ENCODE results near the gene PIKFYVE. TPM values are rescaled to one million over a fixed set of nuclear protein-coding genes. Genes with fewer than 3 reads are reported as not detected.
"Not testable (repeated sequence)": the region's sequence is repeated elsewhere in the genome, so short reads cannot be mapped to it uniquely, and the experiment has no call there.

The PIKFYVE gene
- total RNA-seq, 1 experiment from 2014 or later: 27.8 TPM

DNA sequence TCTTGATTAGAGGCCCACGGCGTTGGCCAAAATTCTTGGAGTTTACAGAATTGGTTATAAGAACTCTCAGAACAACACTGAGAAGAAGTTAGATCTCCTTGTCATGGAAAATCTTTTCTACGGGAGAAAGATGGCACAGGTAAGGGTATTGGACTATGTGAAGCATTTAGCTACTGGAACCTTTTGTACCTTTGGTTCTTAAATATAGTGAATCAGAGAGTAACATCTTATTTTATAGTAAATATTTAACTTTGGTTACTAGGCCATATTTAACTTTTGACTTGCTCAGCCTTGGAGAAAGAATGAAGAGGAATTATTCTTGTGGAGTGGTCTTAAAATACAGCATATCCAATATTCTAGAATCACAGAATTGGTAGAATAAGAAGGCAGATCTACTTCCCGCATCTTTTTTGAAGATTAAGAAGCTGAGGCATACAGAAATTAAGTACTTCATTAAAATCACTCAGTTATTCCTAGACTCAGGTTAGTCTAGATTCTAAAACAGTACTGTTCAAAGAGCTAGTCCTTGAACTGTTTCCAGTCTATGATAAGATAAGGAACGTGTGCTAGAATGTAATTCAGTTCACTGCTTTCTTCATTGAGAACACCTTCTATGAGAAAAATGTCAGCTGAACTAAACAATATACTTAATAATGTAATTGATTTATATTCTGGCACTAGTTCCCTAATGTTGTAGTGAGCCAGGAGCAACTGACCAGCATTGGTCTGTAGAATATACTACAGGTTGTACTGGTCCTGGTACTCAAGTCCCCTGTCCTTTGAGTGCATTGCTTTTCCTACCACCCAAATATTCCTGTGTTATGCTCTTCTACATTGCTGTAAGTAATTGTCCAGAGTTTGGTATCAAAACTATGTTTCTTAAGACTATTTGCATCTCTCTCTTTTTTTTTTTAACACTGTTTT lies 86.9 kb downstream of the PIKFYVE start:
- H3K36me3 ChIP-seq (replicated peaks; ENCODE audit: control insufficient read depth, insufficient read depth, low read length): peaks cover 27% of the 10 kb centered on the region
- no peak overlapping the region for H3K4me3 ChIP-seq (ENCODE audit: insufficient read depth, low read depth, low read length)

DNA sequence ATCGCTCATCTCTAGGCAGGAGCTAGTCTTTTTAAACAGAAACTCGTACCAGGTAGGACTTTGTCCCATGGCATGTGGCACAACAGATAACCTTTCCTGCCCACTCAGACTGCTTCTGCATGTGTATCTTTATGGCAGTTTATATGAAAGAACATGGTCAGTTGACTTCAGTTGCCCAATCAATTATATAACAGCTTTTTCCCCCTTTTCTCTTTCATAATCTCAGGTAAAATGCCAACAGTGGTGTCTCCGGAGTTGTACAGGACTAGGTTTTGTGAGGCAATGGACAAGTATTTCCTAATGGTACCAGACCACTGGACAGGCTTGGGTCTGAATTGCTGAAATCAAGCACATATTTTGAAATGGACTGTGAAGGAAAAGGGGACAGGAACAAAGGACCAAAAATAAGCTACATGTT lies 88.9 kb downstream of the PIKFYVE start:
- Histone ChIP-seq H3K36me3 (replicated peaks; ENCODE audit: control insufficient read depth, insufficient read depth, low read length) (peaks cover 23% of the 10 kb centered on the region), H3K27me3 (ENCODE audit: control insufficient read depth, insufficient read depth, low read length) (no peaks in the 10 kb centered on the region), H3K4me3 (ENCODE audit: insufficient read depth, low read depth, low read length) (no peak overlapping the region)
- DNase-seq: no peak

More for the DNA sequence above, 86.9 kb downstream of the PIKFYVE start:
- H3K27me3 ChIP-seq (ENCODE audit: control insufficient read depth, insufficient read depth, low read length): no peaks in the 10 kb centered on the region
- DNase-seq: no peak

DNA sequence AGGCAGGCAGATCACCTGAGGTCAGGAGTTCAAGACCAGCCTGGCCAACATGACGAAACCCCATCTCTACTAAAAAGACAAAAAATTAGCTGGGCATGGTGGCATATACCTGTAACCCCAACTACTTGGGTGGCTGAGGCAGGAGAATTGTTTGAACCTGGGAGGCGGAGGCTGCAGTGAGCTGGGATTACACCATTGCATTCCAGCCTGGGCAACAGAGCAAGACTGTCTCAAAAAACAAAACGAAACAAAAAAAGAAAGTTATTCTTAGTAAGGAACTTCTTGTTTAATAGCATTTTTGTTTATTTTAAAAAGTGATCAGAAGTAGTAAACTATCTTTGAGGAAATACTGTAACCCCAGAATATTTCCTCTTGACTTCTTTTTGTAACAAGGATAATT lies 90.4 kb downstream of the PIKFYVE start:
- H3K36me3 ChIP-seq (replicated peaks; ENCODE audit: control insufficient read depth, insufficient read depth, low read length): peaks cover 22% of the 10 kb centered on the region
- H3K27me3 ChIP-seq (ENCODE audit: control insufficient read depth, insufficient read depth, low read length); H3K4me3 ChIP-seq (ENCODE audit: insufficient read depth, low read depth, low read length); DNase-seq: not testable (repeated sequence)

DNA sequence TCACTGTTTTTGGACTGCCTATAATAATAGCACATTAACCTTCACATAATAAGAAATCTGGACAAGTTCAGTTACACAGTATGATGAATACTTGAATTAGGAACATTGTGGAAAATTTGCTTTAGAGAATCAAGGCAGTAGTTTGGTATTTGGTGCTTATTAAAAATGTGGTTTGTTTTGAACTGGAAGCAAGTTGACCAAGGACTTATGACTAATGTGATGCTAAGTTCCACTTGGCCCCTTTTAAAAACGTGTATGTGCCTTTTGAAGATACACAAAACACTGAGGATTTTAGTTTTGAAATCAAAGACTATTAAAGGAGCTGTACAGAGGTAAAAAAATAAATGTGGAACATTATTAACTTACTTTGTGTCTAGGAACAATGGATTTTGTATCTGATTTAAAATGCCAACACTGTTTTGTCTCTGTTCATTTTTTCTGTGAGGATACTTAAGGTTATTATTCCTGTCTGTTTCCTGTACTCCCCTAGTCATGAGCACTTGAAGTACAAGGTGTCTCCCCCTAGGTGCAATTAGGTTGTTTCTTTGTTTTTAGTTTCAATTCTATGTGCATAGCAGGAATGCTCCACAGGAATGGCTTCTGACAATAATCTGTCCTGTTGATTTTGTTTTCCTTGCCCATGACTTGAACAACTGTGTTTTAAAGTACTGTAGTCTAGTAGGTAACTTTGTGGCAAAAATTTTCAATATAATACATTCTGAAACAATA lies 91.0 kb downstream of the PIKFYVE start:
- peaks cover 17% of the 10 kb centered on the region for H3K36me3 ChIP-seq (replicated peaks; ENCODE audit: control insufficient read depth, insufficient read depth, low read length)

DNA sequence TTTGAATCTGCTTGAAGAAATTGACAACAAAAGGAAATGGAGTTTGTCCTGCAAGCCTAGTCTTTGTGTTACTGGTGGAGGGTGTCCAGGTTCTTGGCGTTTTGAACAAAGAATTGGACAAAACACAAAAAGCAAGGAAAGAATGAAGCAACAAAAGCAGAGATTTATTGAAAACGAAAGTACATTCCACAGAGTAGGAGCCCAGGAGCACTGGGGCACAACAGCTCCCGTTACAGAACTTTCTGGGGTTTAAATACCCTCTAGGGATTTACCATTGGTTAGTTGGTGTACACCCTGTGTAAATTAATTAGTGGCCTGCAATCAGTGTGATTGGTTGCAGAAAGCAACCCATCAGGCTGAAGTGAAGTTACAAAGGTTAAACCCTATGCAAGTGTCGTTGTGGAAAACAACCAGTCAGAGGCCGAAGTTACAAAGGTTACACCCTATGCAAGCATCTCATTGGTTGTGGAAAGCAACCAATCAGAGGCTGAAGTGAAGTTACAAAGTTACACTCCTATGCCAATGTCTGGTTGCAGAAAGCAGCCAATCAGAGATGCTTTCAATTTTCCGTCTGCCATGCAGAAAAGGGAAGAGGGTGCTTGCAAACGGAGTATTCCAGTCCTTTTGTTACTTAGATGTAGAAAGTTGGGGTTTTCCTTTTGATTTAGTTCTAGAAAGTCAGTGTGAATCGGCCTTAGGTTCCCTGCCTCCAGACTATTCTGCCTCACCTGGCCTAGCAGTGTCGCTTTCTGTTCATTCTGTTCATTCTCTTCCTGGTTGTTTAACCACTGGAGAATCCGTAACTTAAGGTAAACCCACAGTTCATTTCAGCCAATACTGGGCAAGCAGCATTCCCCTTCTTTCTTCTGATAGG lies 92.9 kb downstream of the PIKFYVE start:
- no peak for DNase-seq
- H3K27me3 ChIP-seq (ENCODE audit: control insufficient read depth, insufficient read depth, low read length): no peaks in the 10 kb centered on the region
- H3K4me3 ChIP-seq (ENCODE audit: insufficient read depth, low read depth, low read length): no peak overlapping the region
- H3K36me3 ChIP-seq (replicated peaks; ENCODE audit: control insufficient read depth, insufficient read depth, low read length): peaks cover 9% of the 10 kb centered on the region

More for the DNA sequence above, 91.0 kb downstream of the PIKFYVE start:
- peak; percentile 23 for DNase-seq
- no peaks in the 10 kb centered on the region for H3K27me3 ChIP-seq (ENCODE audit: control insufficient read depth, insufficient read depth, low read length)
- no peak overlapping the region for H3K4me3 ChIP-seq (ENCODE audit: insufficient read depth, low read depth, low read length)

DNA sequence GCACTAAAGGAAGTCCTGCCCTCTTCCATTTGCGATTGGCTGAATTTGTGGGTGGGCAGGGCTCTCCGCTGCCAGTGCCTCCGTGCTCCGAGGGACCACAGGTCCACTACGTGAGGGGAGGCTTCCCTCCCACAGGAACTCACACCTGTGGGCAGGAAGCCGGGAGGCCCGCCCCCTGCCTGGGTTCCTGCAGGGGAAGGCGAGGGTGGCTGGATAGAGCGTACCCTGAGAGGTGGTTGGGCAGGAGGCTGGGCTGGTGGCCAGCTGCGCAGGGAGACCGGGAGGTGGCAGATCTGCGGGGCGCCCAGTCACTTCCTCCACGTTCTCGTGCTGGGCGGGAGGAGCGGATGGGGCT lies 93.6 kb downstream of the PIKFYVE start:
- Histone ChIP-seq H3K27me3 (ENCODE audit: control insufficient read depth, insufficient read depth, low read length) (no peaks in the 10 kb centered on the region), H3K4me3 (ENCODE audit: insufficient read depth, low read depth, low read length) (no peak overlapping the region), H3K36me3 (replicated peaks; ENCODE audit: control insufficient read depth, insufficient read depth, low read length) (peaks cover 7% of the 10 kb centered on the region)
- peak; percentile 68 for DNase-seq

DNA sequence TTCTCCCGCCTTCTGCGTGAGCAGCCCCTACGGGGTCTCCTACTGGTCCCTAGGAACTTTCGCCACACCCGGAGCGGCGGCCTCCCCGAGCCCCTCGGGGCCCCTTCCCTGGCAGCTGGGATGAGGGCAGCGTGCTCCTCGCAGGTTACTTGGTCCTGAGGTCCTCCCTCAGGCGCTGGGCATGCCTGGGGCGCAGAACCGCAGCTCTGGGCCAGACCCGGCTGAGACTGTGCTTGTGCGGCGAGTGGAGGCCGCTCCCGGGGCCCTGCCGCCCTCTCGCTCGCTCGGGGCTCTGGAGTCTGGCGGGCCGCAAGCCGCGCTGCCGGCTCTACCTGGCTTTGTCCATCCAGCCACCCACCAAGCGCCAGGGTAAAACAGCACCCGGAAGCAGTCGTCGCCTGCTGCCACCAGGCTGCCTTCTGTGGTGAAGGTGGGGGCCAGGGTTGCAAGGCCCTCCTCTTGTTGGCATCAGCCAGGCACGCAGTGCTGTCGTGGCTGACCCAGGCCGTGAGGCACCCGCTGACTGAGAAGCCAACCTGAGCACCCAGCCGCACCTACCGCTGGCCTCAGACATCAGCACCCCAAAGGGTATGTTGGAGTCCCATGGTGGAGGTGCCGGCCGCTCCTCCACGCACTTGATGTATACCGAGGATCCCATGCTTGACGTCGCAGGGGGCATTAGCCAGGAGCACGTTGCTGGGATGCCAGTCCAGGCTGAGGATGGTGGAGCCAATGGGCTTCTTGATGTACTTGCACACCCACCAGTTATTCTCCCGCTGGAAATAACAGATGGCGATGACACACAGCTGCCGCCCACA lies 94.4 kb downstream of the PIKFYVE start:
- H3K36me3 ChIP-seq (replicated peaks; ENCODE audit: control insufficient read depth, insufficient read depth, low read length): peaks cover under 1% of the 10 kb centered on the region
- no peaks in the 10 kb centered on the region for H3K27me3 ChIP-seq (ENCODE audit: control insufficient read depth, insufficient read depth, low read length)
- H3K4me3 ChIP-seq (ENCODE audit: insufficient read depth, low read depth, low read length): no peak overlapping the region
- peak; percentile 34 for DNase-seq

DNA sequence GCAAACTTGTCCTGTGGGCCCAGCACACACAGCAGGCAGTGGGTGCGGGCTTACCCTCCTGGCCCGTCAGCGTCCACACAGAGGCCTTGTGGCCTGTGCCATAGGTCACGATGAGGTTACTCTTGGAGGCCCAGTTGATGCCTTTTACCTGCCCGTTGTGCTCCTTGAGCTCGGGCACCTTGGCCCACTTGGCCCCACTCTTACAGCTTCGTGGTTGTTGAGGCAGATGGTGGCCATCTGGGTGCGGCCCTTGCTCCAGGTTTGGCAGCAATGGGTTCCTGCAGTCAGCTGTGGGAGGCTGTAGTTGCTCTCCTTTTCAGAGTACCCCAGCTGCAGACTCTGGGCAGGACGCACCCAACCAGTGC lies 95.0 kb downstream of the PIKFYVE start:
- Histone ChIP-seq H3K4me3 (ENCODE audit: insufficient read depth, low read depth, low read length) (no peak overlapping the region), H3K27me3 (ENCODE audit: control insufficient read depth, insufficient read depth, low read length) (no peaks in the 10 kb centered on the region), H3K36me3 (replicated peaks; ENCODE audit: control insufficient read depth, insufficient read depth, low read length) (no peaks in the 10 kb centered on the region; the same call in 1 of the 2 replicates)
- peak; percentile 17 for DNase-seq

DNA sequence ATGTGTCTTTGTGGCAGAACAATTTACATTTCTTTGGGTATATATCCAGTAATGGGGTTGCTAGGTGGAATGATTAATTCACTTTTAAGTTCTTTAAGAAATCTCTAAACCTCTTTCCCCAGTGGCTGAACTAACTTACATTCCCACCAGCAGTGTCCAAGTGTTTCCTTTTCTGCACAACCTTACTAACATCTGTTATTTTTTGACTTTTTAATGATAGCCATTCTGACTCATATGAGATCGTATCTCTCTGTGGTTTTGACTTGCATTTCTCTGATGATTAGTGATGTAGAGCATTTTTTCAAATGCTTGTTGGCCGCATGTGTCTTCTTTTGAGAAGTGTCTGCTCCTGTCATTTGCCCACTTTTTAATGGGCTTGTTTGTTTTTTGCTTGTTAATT lies 97.4 kb downstream of the PIKFYVE start:
- no peak overlapping the region for H3K4me3 ChIP-seq (ENCODE audit: insufficient read depth, low read depth, low read length)
- H3K27me3 ChIP-seq (ENCODE audit: control insufficient read depth, insufficient read depth, low read length): no peaks in the 10 kb centered on the region
- no peaks in the 10 kb centered on the region for H3K36me3 ChIP-seq (replicated peaks; ENCODE audit: control insufficient read depth, insufficient read depth, low read length)
- DNase-seq: no peak

DNA sequence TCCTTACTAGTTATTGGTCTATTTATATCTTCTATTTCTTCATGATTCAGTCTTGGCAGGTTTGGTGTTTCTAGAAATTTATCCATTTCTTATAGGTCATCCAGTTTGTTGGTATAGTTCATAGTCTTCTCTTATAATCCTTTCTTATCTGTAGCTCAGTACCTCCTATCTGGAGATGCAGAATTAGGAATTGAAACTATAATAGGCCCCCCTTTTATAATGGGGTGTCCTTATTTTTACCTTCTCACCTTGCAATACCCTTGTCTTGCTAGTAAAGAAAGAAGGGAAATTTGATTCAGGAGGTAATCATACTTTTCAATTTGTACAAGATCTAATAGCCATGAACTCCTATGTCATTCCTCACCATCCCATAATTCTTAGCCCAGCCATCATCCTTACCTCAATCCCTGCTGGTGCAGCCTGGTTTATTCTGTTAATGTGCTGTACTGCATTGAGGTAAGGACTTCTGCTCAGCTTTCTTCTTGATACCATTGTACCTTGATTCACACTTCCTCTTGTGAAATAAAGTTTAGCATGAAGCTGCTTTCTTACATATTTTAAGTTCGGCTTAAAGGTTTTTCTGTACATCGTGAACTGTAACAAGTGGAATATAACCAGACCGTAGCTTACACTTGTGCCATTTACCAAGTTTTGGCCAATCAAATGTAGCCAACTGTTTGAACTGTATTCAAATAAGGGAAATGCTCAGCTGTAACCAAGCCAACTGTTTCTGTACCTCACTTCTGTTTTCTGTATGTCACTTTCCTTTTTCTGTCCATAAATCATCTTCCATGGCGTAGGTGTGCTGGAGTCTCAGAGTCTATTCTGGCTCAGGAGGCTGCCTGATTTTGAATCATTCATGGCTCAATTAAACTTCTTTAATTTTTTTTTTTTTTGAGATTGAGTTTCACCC lies 100.4 kb downstream of the PIKFYVE start:
- Histone ChIP-seq H3K4me3 (ENCODE audit: insufficient read depth, low read depth, low read length) (no peak overlapping the region), H3K27me3 (ENCODE audit: control insufficient read depth, insufficient read depth, low read length) (no peaks in the 10 kb centered on the region), H3K36me3 (replicated peaks; ENCODE audit: control insufficient read depth, insufficient read depth, low read length) (no peaks in the 10 kb centered on the region)
- no peak for DNase-seq

DNA sequence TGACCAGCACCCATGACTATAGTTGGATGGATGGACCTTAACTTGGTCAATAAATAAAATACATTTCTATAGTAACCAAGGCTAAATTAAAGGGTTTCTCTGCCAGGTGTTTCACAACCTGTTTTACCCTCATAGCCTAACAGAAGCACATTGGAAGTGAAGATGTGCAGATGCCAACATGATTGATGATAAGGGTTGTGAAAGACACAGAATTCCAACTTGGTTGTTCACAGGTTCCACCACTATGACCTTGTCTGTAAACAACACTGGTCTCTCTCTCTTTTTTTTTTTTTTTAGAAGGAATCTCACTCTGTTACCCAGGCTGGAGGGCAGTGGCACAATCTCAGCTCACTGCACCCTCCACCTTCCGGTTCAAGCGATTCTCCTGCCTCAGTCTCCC lies 103.0 kb downstream of the PIKFYVE start:
- DNase-seq: no peak
- Histone ChIP-seq H3K4me3 (ENCODE audit: insufficient read depth, low read depth, low read length) (no peak overlapping the region), H3K27me3 (ENCODE audit: control insufficient read depth, insufficient read depth, low read length) (no peaks in the 10 kb centered on the region), H3K36me3 (replicated peaks; ENCODE audit: control insufficient read depth, insufficient read depth, low read length) (no peaks in the 10 kb centered on the region)

DNA sequence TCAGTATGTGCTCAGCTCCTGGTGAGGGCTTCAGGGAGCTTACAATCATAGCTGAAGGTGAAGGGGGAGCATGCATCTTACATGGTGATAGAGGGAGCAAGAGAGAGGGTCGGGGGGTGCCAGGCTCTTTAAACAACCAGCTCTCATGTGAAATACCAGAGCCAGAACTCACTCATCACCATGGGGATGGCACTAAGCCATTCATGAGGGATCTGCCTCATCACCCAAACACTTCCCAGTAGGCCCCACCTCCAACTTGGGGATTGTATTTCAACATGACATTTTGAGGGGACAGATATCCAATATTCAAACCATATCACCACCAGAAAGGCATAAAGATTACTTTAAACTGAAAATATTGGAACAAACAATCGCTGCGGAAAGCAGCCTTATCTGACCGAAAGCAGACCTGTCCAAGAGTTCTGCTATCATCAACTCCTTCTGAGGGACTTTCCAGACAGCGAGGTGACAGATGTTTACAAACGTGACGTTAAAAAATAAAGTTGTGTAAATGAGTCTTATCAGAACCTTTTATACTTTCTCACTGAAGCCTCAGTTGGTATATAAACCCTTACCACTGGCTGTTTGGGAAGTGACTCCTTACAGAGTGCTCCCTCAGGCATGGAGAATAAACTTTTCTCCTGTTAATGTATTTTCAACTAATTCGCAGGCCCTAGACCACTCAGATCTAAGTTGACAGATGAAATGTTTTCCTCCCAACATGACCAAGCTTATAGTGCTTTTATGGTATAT lies 105.0 kb downstream of the PIKFYVE start:
- H3K4me3 ChIP-seq (ENCODE audit: insufficient read depth, low read depth, low read length): no peak overlapping the region
- no peak for DNase-seq
- H3K27me3 ChIP-seq (ENCODE audit: control insufficient read depth, insufficient read depth, low read length): no peaks in the 10 kb centered on the region
- H3K36me3 ChIP-seq (replicated peaks; ENCODE audit: control insufficient read depth, insufficient read depth, low read length): no peaks in the 10 kb centered on the region

DNA sequence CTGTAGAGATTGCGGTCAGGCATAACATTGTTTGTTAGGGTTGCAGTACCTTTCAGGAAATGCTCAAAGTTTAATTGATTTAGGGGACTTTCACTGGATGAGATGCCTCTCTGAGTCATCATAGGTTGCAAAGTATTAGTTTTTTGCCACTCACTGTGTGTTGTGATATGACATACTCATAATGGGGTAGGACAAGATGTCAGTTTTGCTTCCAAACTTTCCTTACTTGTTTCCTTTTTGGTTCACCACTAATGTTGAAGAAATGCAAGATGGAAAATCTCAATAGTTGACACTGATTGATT lies 105.5 kb downstream of the PIKFYVE start:
- Histone ChIP-seq H3K4me3 (ENCODE audit: insufficient read depth, low read depth, low read length) (no peak overlapping the region), H3K36me3 (replicated peaks; ENCODE audit: control insufficient read depth, insufficient read depth, low read length) (no peaks in the 10 kb centered on the region), H3K27me3 (ENCODE audit: control insufficient read depth, insufficient read depth, low read length) (no peaks in the 10 kb centered on the region)
- DNase-seq: no peak
